Osteoblast (primary cell): Measurements from ENCODE around the gene CMTR1. TPM values are rescaled to one million over a fixed set of nuclear protein-coding genes. Genes with fewer than 3 reads are reported as not detected.

Source experiments
- DNase-seq: peaks from one replicate; pipeline ENCODE4 v3.0.0; 2011; ENCODE audit warnings: low spot score, mixed read lengths; ENCODE audit not compliant: insufficient read length; ENCODE audit errors: missing footprints
- H2AFZ ChIP-seq: 2 replicates; pipeline ENCODE4 v1.6.0; 2011; ENCODE audit warnings: mild to moderate bottlenecking, low read length
- H3K27ac ChIP-seq: 2 replicates; pipeline ENCODE4 v1.5.1; 2011; ENCODE audit warnings: mild to moderate bottlenecking, low read depth, low read length, moderate library complexity
- H3K27me3 ChIP-seq: 2 replicates; pipeline ENCODE4 v1.6.0; 2012; ENCODE audit warnings: mild to moderate bottlenecking, control low read depth, inconsistent platforms, low read length, moderate library complexity; ENCODE audit not compliant: insufficient read depth
- H3K36me3 ChIP-seq: 2 replicates; pipeline ENCODE4 v1.5.1; 2011; ENCODE audit warnings: mild to moderate bottlenecking, low read length, control low read depth, moderate library complexity; ENCODE audit not compliant: insufficient read depth
- H3K4me1 ChIP-seq: 2 replicates; pipeline ENCODE4 v1.5.1; 2011; ENCODE audit warnings: mild to moderate bottlenecking, low read length, control low read depth, moderate library complexity; ENCODE audit not compliant: insufficient read depth
- H3K4me2 ChIP-seq: 2 replicates; pipeline ENCODE4 v1.6.0; 2011; ENCODE audit warnings: mild to moderate bottlenecking, low read length; ENCODE audit not compliant: insufficient read depth
- H3K4me3 ChIP-seq: fragments of 200-600 bp; sonication (generic); 3 replicates; pipeline ENCODE4 v1.5.1; 2012; ENCODE audit warnings: mild to moderate bottlenecking, low read length, inconsistent platforms; ENCODE audit not compliant: insufficient read depth
- H3K79me2 ChIP-seq: 2 replicates; pipeline ENCODE4 v1.6.0; 2012; ENCODE audit warnings: mild to moderate bottlenecking, low read length, control low read depth, inconsistent platforms; ENCODE audit not compliant: insufficient read depth
- H3K9me3 ChIP-seq: 2 replicates; pipeline ENCODE4 v1.5.1; 2011; ENCODE audit warnings: low read depth, low read length, control low read depth
- H4K20me1 ChIP-seq: 2 replicates; pipeline ENCODE4 v1.6.0; 2012; ENCODE audit warnings: mild to moderate bottlenecking, low read length, control low read depth; ENCODE audit not compliant: insufficient read depth
- total RNA-seq: library from RNA; depleted of rRNA; stranded (reverse); fragments of >200 nt; gene quantifications from 2 replicates; pipeline ENCODE4 v1.2.3, GENCODE V29; 2012
- TF ChIP-seq, protein P1 (sequence below): IDR thresholded peaks from 2 replicates; pipeline ENCODE4 v1.5.1; 2011; ENCODE audit warnings: mild to moderate bottlenecking, low read depth, low read length, moderate library complexity; ENCODE audit errors: extremely low read depth

The CMTR1 gene
- total RNA-seq, 1 donor: 38.7 TPM

DNA sequence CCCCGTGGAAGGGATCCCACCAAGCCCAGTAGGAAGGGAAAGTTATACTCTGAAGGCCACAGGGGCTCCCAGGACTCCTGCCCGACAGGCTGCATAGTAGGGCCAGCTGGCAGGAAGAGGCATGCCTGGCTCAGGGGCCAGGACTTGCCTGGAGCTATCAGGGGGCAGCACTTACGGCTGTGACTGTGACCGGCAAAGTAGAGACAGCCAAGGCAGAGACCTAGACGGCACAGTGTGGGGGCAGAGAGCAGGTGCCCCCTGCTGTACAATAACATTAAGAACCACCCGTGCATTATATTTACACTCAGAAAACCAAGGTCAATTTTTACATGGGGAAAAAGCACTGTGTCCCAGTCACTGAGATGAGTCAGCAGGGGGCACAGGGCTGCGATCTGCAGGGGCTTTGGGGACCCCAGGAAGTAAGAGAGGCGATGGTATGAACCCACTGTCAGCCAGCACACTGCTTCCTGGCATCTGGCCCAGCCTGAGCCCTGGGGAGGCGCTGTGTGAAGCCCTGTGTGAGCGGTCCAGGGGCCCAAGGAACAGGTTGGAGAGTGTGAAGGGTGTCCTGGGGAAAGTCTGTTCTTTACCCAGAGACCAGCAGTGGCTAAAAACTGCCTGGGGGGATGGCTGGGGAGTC, 56.8 kb downstream of the CMTR1 start:
- DNase-seq: peak; percentile 79
- Histone ChIP-seq H3K27me3 (no peaks in the 10 kb centered on the region), H3K9me3 (no peaks in the 10 kb centered on the region), H2AFZ (no peak overlapping the region), H3K4me3 (no peak overlapping the region), H3K79me2 (peaks cover 7% of the 10 kb centered on the region), H3K27ac (no peak overlapping the region), H3K4me1 (peaks cover 3% of the 10 kb centered on the region), H4K20me1 (peaks cover 25% of the 10 kb centered on the region), H3K4me2 (no peak overlapping the region), H3K36me3 (no peaks in the 10 kb centered on the region)
- TF ChIP-seq, protein P1, sequence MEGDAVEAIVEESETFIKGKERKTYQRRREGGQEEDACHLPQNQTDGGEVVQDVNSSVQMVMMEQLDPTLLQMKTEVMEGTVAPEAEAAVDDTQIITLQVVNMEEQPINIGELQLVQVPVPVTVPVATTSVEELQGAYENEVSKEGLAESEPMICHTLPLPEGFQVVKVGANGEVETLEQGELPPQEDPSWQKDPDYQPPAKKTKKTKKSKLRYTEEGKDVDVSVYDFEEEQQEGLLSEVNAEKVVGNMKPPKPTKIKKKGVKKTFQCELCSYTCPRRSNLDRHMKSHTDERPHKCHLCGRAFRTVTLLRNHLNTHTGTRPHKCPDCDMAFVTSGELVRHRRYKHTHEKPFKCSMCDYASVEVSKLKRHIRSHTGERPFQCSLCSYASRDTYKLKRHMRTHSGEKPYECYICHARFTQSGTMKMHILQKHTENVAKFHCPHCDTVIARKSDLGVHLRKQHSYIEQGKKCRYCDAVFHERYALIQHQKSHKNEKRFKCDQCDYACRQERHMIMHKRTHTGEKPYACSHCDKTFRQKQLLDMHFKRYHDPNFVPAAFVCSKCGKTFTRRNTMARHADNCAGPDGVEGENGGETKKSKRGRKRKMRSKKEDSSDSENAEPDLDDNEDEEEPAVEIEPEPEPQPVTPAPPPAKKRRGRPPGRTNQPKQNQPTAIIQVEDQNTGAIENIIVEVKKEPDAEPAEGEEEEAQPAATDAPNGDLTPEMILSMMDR: peak; percentile 35

DNA sequence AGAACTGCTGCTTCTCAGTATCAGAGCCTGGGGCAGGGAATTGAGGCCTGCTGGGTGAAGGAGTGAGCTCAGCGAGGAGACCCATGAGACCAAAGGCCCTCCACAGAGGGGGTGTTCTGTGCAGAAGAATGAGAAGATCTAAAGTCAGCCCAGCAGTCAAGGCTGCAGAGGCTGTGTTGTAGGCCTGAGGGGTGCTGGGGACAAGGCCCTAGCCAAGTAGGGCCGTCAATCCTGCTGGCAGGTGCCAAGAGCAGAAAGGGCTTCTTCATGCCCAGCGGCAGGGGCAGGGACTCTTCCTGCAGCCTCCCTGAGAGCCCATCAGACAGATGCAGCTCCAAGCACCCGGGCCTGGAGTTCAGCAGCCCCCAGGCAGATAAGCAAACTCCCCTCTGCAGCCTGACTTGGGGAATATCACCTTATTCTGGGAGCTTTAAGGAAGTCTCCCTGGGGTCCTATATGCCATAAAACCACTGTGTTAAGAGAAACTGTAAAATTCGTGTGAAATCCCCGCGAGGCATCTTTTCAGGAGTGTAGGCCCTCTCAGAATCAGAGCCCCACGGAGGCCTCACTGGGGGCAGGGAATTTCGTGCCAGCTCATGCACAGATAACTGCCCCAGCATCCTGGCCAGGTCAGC, 57.6 kb downstream of the CMTR1 start:
- H3K79me2 ChIP-seq: peaks cover 7% of the 10 kb centered on the region
- H3K4me3 ChIP-seq: no peak overlapping the region
- no peaks in the 10 kb centered on the region for H3K36me3 ChIP-seq
- no peaks in the 10 kb centered on the region for H3K9me3 ChIP-seq
- TF ChIP-seq, protein P1: no peak
- peak; percentile 86 for DNase-seq
- peaks cover 22% of the 10 kb centered on the region for H4K20me1 ChIP-seq
- no peak overlapping the region for H3K27ac ChIP-seq
- no peaks in the 10 kb centered on the region for H3K27me3 ChIP-seq
- H2AFZ ChIP-seq: no peak overlapping the region
- H3K4me1 ChIP-seq: peaks cover 3% of the 10 kb centered on the region
- no peak overlapping the region for H3K4me2 ChIP-seq

DNA sequence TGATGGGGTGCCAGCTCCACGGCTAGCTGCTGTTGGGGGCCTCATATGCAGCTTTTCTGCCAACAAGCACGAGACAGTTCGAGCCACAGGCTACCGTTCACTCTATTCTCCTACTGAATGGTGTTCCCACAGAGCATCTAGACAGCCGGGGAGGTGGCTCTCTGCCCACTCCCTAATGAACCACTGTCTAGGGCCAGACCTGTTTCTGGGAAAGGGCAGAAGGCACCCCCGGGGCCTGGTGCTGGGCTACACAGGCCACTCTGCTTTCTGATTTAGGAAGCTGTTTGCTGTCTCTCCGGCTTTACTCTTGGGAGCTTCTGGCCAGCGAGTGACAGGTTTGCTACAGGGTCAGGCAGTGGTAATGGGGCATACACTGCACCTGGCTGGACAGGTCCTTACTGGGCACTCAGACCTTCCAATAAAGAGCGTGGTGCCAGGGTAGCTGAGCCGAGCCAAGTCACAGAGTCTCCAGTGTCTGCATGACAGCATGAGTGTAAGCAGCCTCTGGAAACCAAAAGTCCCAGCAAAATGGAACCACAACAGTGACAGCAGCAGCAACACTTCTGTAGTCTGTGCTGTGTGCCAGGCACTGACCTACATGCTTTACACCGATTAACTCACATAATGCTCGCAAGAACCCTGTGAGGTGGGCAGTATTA, 58.3 kb downstream of the CMTR1 start:
- Histone ChIP-seq H3K4me1 (peaks cover 3% of the 10 kb centered on the region), H3K36me3 (no peaks in the 10 kb centered on the region), H4K20me1 (peaks cover 22% of the 10 kb centered on the region), H3K9me3 (no peaks in the 10 kb centered on the region), H3K4me2 (no peak overlapping the region), H2AFZ (no peak overlapping the region), H3K4me3 (no peak overlapping the region), H3K79me2 (peaks cover 7% of the 10 kb centered on the region), H3K27me3 (no peaks in the 10 kb centered on the region), H3K27ac (no peak overlapping the region)
- TF ChIP-seq, protein P1: no peak
- peak; percentile 77 for DNase-seq

DNA sequence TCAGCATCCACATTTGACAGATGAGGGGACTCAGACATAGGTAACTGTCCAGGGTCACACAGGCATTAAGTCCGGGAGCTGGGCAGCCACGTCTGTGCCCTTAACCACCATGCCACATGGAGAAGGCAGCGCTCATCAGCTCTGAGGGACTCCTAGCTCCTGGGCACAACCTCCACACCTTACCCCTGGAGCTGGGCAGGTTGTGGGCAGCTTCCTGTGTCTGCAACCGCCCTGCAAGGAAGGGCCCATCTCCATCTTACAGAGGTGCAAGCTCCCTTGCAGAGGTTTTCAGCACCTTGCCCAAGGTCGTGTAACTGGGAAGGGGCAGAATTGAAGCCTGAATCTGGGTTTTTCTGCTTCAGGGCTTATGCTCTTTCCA, 58.8 kb downstream of the CMTR1 start:
- Histone ChIP-seq H3K4me3 (no peak overlapping the region), H4K20me1 (peaks cover 22% of the 10 kb centered on the region), H3K27me3 (no peaks in the 10 kb centered on the region), H3K4me2 (no peak overlapping the region), H3K4me1 (peaks cover 3% of the 10 kb centered on the region), H3K9me3 (no peaks in the 10 kb centered on the region), H3K27ac (no peak overlapping the region), H2AFZ (no peak overlapping the region), H3K36me3 (no peaks in the 10 kb centered on the region), H3K79me2 (peaks cover 7% of the 10 kb centered on the region)
- TF ChIP-seq, protein P1: no peak
- no peak for DNase-seq
